Measurements from ENCODE around the gene PLCL2.

DNA sequence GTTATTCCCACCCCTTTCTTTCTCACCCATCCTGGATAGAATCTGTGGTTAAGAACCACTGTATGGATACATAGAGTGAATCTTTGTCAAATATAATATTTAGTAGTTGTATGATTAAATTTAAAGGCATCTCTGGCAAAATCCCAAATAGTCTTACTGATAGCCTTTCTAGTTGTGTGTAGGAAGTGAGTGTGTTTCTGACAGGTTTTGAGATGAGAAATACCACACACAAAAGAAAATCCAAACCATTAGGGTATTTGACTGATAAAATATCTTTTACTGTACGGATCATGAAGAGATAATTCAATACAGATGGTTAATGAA lies 44.7 kb upstream of the PLCL2 start:
- TF ChIP-seq, protein P1, sequence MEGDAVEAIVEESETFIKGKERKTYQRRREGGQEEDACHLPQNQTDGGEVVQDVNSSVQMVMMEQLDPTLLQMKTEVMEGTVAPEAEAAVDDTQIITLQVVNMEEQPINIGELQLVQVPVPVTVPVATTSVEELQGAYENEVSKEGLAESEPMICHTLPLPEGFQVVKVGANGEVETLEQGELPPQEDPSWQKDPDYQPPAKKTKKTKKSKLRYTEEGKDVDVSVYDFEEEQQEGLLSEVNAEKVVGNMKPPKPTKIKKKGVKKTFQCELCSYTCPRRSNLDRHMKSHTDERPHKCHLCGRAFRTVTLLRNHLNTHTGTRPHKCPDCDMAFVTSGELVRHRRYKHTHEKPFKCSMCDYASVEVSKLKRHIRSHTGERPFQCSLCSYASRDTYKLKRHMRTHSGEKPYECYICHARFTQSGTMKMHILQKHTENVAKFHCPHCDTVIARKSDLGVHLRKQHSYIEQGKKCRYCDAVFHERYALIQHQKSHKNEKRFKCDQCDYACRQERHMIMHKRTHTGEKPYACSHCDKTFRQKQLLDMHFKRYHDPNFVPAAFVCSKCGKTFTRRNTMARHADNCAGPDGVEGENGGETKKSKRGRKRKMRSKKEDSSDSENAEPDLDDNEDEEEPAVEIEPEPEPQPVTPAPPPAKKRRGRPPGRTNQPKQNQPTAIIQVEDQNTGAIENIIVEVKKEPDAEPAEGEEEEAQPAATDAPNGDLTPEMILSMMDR (IDR thresholded peaks at IDR 0.05), result no peak
- TF ChIP-seq POLR2A (IDR thresholded peaks at IDR 0.05), result no peak
